HEK293 (cell line): ENCODE data around the gene NXPH4.

Source experiments
- CTCF ChIP-seq: fragments of 450-650 bp; formaldehyde crosslinking; IDR thresholded peaks from 2 replicates; pipeline ENCODE4 v1.5.1; 2016; ENCODE audit warnings: missing biosample characterization, missing genetic modification characterization
- GLIS2 ChIP-seq: fragments of 450-650 bp; formaldehyde crosslinking; IDR thresholded peaks from 2 replicates; pipeline ENCODE4 v1.5.1; 2016; ENCODE audit warnings: missing biosample characterization, missing genetic modification characterization
- IKZF3 ChIP-seq: fragments of 450-650 bp; IDR thresholded peaks from 2 replicates; pipeline ENCODE4 v1.5.0; 2018; ENCODE audit warnings: missing biosample characterization, mild to moderate bottlenecking, missing genetic modification characterization, moderate library complexity
- KLF16 ChIP-seq: fragments of 450-650 bp; formaldehyde crosslinking; IDR thresholded peaks from 2 replicates; pipeline ENCODE4 v1.5.1; 2017; ENCODE audit warnings: missing biosample characterization, missing genetic modification characterization
- PRDM2 ChIP-seq: fragments of 450-650 bp; formaldehyde crosslinking; IDR thresholded peaks from 2 replicates; pipeline ENCODE4 v1.5.1; 2016; ENCODE audit warnings: missing biosample characterization, missing genetic modification characterization, borderline replicate concordance
- RBAK ChIP-seq: fragments of 450-650 bp; formaldehyde crosslinking; IDR thresholded peaks from 2 replicates; pipeline ENCODE4 v1.5.1; 2016; ENCODE audit warnings: missing biosample characterization, missing genetic modification characterization
- SCRT1 ChIP-seq: fragments of 450-650 bp; formaldehyde crosslinking; IDR thresholded peaks from 2 replicates; pipeline ENCODE4 v1.5.1; 2016; ENCODE audit warnings: missing biosample characterization, missing genetic modification characterization, borderline replicate concordance
- TRIM28 ChIP-seq: IDR thresholded peaks from 2 replicates; pipeline ENCODE4 v1.6.1; 2011; ENCODE audit warnings: low read length, control low read depth, borderline replicate concordance
- ZBTB17 ChIP-seq: fragments of 450-650 bp; formaldehyde crosslinking; IDR thresholded peaks from 2 replicates; pipeline ENCODE4 v1.5.1; 2016; ENCODE audit warnings: missing biosample characterization, missing genetic modification characterization
- ZNF121 ChIP-seq: fragments of 450-650 bp; formaldehyde crosslinking; IDR thresholded peaks from 2 replicates; pipeline ENCODE4 v1.5.1; 2016; ENCODE audit warnings: missing biosample characterization, missing genetic modification characterization
- ZNF133 ChIP-seq: fragments of 450-650 bp; formaldehyde crosslinking; IDR thresholded peaks from 2 replicates; pipeline ENCODE4 v1.5.1; 2016; ENCODE audit warnings: missing biosample characterization, missing genetic modification characterization
- ZNF157 ChIP-seq: fragments of 450-650 bp; formaldehyde crosslinking; IDR thresholded peaks from 2 replicates; pipeline ENCODE4 v1.5.1; 2016; ENCODE audit warnings: missing biosample characterization, missing genetic modification characterization
- ZNF19 ChIP-seq: fragments of 450-650 bp; formaldehyde crosslinking; IDR thresholded peaks from 2 replicates; pipeline ENCODE4; 2016; ENCODE audit warnings: missing biosample characterization, missing genetic modification characterization, low read depth
- ZNF2 ChIP-seq: fragments of 450-650 bp; formaldehyde crosslinking; IDR thresholded peaks from 2 replicates; pipeline ENCODE4 v1.5.1; 2016; ENCODE audit warnings: missing biosample characterization, missing genetic modification characterization
- ZNF202 ChIP-seq: fragments of 450-650 bp; formaldehyde crosslinking; IDR thresholded peaks from 2 replicates; pipeline ENCODE4 v1.5.1; 2016; ENCODE audit warnings: missing biosample characterization, missing genetic modification characterization, borderline replicate concordance
- ZNF248 ChIP-seq: fragments of 450-650 bp; formaldehyde crosslinking; IDR thresholded peaks from 2 replicates; pipeline ENCODE4 v1.5.1; 2017; ENCODE audit warnings: missing biosample characterization, missing genetic modification characterization
- ZNF292 ChIP-seq: fragments of 450-650 bp; formaldehyde crosslinking; IDR thresholded peaks from 2 replicates; pipeline ENCODE4 v1.5.1; 2016; ENCODE audit warnings: low read depth, missing biosample characterization, missing genetic modification characterization, borderline replicate concordance
- ZNF391 ChIP-seq: fragments of 450-650 bp; formaldehyde crosslinking; IDR thresholded peaks from 2 replicates; pipeline ENCODE4 v1.5.1; 2016; ENCODE audit warnings: low read depth, missing biosample characterization, missing genetic modification characterization, borderline replicate concordance
- ZNF501 ChIP-seq: fragments of 450-650 bp; formaldehyde crosslinking; IDR thresholded peaks from 2 replicates; pipeline ENCODE4 v1.5.1; 2016; ENCODE audit warnings: missing biosample characterization, missing genetic modification characterization
- ZNF510 ChIP-seq: fragments of 450-650 bp; formaldehyde crosslinking; IDR thresholded peaks from 2 replicates; pipeline ENCODE4 v1.5.1; 2018; ENCODE audit warnings: mild to moderate bottlenecking, missing genetic modification characterization, missing biosample characterization; ENCODE audit not compliant: insufficient replicate concordance
- ZNF654 ChIP-seq: fragments of 450-650 bp; formaldehyde crosslinking; IDR thresholded peaks from 2 replicates; pipeline ENCODE4 v1.5.1; 2016; ENCODE audit warnings: low read depth, missing biosample characterization, missing genetic modification characterization
- ZNF660 ChIP-seq: fragments of 450-650 bp; IDR thresholded peaks from 2 replicates; pipeline ENCODE4 v1.5.1; 2018; ENCODE audit warnings: missing biosample characterization, mild to moderate bottlenecking, missing genetic modification characterization
- ZNF664 ChIP-seq: fragments of 450-650 bp; formaldehyde crosslinking; IDR thresholded peaks from 2 replicates; pipeline ENCODE4 v1.5.1; 2016; ENCODE audit warnings: missing biosample characterization, missing genetic modification characterization
- ZNF704 ChIP-seq: fragments of 450-650 bp; formaldehyde crosslinking; IDR thresholded peaks from 2 replicates; pipeline ENCODE4 v1.5.1; 2016; ENCODE audit warnings: missing biosample characterization, missing genetic modification characterization
- ZNF791 ChIP-seq: fragments of 450-650 bp; formaldehyde crosslinking; IDR thresholded peaks from 2 replicates; pipeline ENCODE4 v1.5.1; 2016; ENCODE audit warnings: missing biosample characterization, missing genetic modification characterization
- ZSCAN16 ChIP-seq: fragments of 450-650 bp; formaldehyde crosslinking; IDR thresholded peaks from 2 replicates; pipeline ENCODE4 v1.5.1; 2016; ENCODE audit warnings: missing biosample characterization, missing genetic modification characterization
- ZSCAN18 ChIP-seq: fragments of 450-650 bp; formaldehyde crosslinking; IDR thresholded peaks from 2 replicates; pipeline ENCODE4 v1.5.1; 2016; ENCODE audit warnings: missing biosample characterization, missing genetic modification characterization
- ZSCAN30 ChIP-seq: fragments of 450-650 bp; IDR thresholded peaks from 2 replicates; pipeline ENCODE4 v1.5.1; 2018; ENCODE audit warnings: missing biosample characterization, mild to moderate bottlenecking, missing genetic modification characterization, moderate library complexity
- ZSCAN4 ChIP-seq: fragments of 450-650 bp; formaldehyde crosslinking; IDR thresholded peaks from 2 replicates; pipeline ENCODE4 v1.5.1; 2017; ENCODE audit warnings: missing biosample characterization, missing genetic modification characterization

NXPH4 gene

GRCh38 chr12:57242691-57243454 lies 26.3 kb downstream of the NXPH4 start (continued):
- TF ChIP-seq ZNF654, result peak; percentile 42
- TF ChIP-seq ZNF121, result 0 out of 2 replicates have a peak, but pooled peaks have one; percentile 7
- TF ChIP-seq ZNF292 (tag by site-specific recombination), result no peak
- TF ChIP-seq IKZF3 (tag by site-specific recombination), result 0 out of 2 replicates have a peak, but pooled peaks have one; percentile 56
- no peak for TF ChIP-seq PRDM2 (tag by site-specific recombination)
- TF ChIP-seq ZNF791 (tag by site-specific recombination), result no peak
- TF ChIP-seq SCRT1 (tag by site-specific recombination), result no peak
- TF ChIP-seq ZSCAN16, result no peak
- TF ChIP-seq ZNF704 (tag by site-specific recombination), result no peak
- no peak for TF ChIP-seq ZNF202
- TF ChIP-seq ZSCAN4 (tag by site-specific recombination), result no peak
- no peak for TF ChIP-seq ZNF19 (tag by site-specific recombination)
- no peak for TF ChIP-seq ZNF510 (tag by site-specific recombination)
- no peak for TF ChIP-seq ZNF248 (tag by site-specific recombination)
- TF ChIP-seq ZBTB17 (tag by site-specific recombination), result peak; percentile 35
- peak; percentile 87 for TF ChIP-seq CTCF (tag by site-specific recombination)
- TF ChIP-seq KLF16, result peak; percentile 32
- TF ChIP-seq ZNF2 (tag by site-specific recombination), result peak; percentile 58; the same call in 1 of the 2 replicates
- TF ChIP-seq ZNF664 (tag by site-specific recombination), result no peak
- no peak for TF ChIP-seq ZSCAN18 (tag by site-specific recombination)
- TF ChIP-seq ZNF133 (tag by site-specific recombination), result no peak
- TF ChIP-seq ZSCAN30, result 0 out of 2 replicates have a peak, but pooled peaks have one; percentile 55
- no peak for TF ChIP-seq TRIM28
- no peak for TF ChIP-seq ZNF157 (tag by site-specific recombination)
- peak; percentile 24; the same call in 1 of the 2 replicates for TF ChIP-seq ZNF660
- TF ChIP-seq GLIS2, result peak; percentile 53
- no peak for TF ChIP-seq ZNF501
- TF ChIP-seq RBAK, result no peak
- TF ChIP-seq ZNF391 (tag by site-specific recombination), result 0 out of 2 replicates have a peak, but pooled peaks have one; percentile 31
